HCT116 (cell line): ENCODE results near the gene NTRK3. TPM values are rescaled to one million over a fixed set of nuclear protein-coding genes. Genes with fewer than 3 reads are reported as not detected.

Experiments used
- ATAC-seq: fragments of 200-7000 bp; cut with Tn5 transposase; 2 replicates; pipeline ENCODE4 v1.9.1; 2020; ENCODE audit warnings: mild to moderate bottlenecking, moderate library complexity
- BruUV-seq: library from RNA; stranded (reverse); fragments of 400-500 nt; replicated peaks from 2 replicates; lab custom pipeline; 2021; lab: Mats Ljungman, UMichigan
- CTCF ChIA-PET: fragments of 300-600 bp; sonication (Branson Sonifier 250); formaldehyde crosslinking; loops from one replicate; lab custom pipeline; 2021; ENCODE audit warnings: antibody characterized with exemption; lab: Charles Lee
- POLR2A ChIA-PET: fragments of 300-600, 350-600 bp; sonication (Branson Sonifier 250); formaldehyde crosslinking; loops from one replicate; lab custom pipeline; 2021; ENCODE audit warnings: antibody characterized with exemption; lab: Charles Lee
- RAD21 ChIA-PET, 2 experiments: fragments of 300-600 bp; sonication (Branson Sonifier 250); formaldehyde crosslinking; loops; one replicate each; lab custom pipeline; 2023; ENCODE audit warnings: low total read pairs in 2 of 2; ENCODE audit not compliant: uncharacterized antibody in 2 of 2, unreplicated experiment in 2 of 2, low non-redundant PET in 1 of 2; lab: Charles Lee
- DNase-seq: peaks from one replicate; pipeline ENCODE4 v3.0.0-alpha.2; 2010; ENCODE audit warnings: low read depth, low spot score
- H2AFZ ChIP-seq: fragments of 200-600 bp; shearing (Covaris generic), sonication (generic); 2 replicates; pipeline ENCODE4 v1.6.1; 2017; ENCODE audit warnings: low read depth, mixed run types, mixed read lengths, antibody characterized with exemption, low read length; ENCODE audit not compliant: poor library complexity, severe bottlenecking
- H3K27ac ChIP-seq: 2 replicates; pipeline ENCODE4 v1.5.1; 2012; ENCODE audit warnings: low read depth, low read length
- H3K27me3 ChIP-seq: fragments of 200-600 bp; sonication (generic); 2 replicates; pipeline ENCODE4 v1.6.1; 2016; ENCODE audit warnings: mixed run types, low read length, mixed read lengths; ENCODE audit not compliant: insufficient read depth
- H3K36me3 ChIP-seq, 2 experiments: fragments of 200-500 bp in 1 of 2; fragments of 200-600 bp in 1 of 2; sonication (Bioruptor generic) in 1 of 2; sonication (generic) in 1 of 2; 2 replicates each; pipeline versions ENCODE4 v1.5.1 to v1.6.1; 2014 to 2016; ENCODE audit warnings: low read length in 2 of 2, inconsistent platforms in 1 of 2, mixed read lengths in 1 of 2, mixed run types in 1 of 2; ENCODE audit not compliant: insufficient read depth in 2 of 2, control insufficient read depth in 1 of 2
- H3K4me1 ChIP-seq, 2 experiments: fragments of 200-600 bp in 1 of 2; sonication (generic) in 1 of 2; 2 replicates each; pipeline versions ENCODE4 v1.5.1 to v1.6.1; 2012 to 2017; ENCODE audit warnings: low read length in 2 of 2, inconsistent platforms in 1 of 2, mild to moderate bottlenecking in 1 of 2, mixed read lengths in 1 of 2, mixed run types in 1 of 2, moderate library complexity in 1 of 2; ENCODE audit not compliant: insufficient read depth in 2 of 2, control insufficient read depth in 1 of 2
- H3K4me2 ChIP-seq: fragments of 200-600 bp; sonication (generic); 2 replicates; pipeline ENCODE4 v1.6.1; 2017; ENCODE audit warnings: mixed run types, low read length, mixed read lengths
- H3K4me3 ChIP-seq, 2 experiments: fragments of 200-600 bp in 1 of 2; sonication (generic) in 1 of 2; replicated peaks in 1 of 2; 2 replicates each; pipeline ENCODE4 v1.5.1; 2011 to 2016; ENCODE audit warnings: low read length in 2 of 2, control low read depth in 1 of 2, low read depth in 1 of 2, mild to moderate bottlenecking in 1 of 2, mixed read lengths in 1 of 2, mixed run types in 1 of 2
- H3K79me2 ChIP-seq: fragments of 200-600 bp; sonication (generic); 2 replicates; pipeline ENCODE4 v1.6.1; 2017; ENCODE audit warnings: mild to moderate bottlenecking, mixed run types, low read length, moderate library complexity, mixed read lengths; ENCODE audit not compliant: insufficient read depth
- H3K9ac ChIP-seq: fragments of 200-600 bp; sonication (generic); 2 replicates; pipeline ENCODE4 v1.6.1; 2016; ENCODE audit warnings: low read length, mixed read lengths
- H3K9me2 ChIP-seq: fragments of 200-600 bp; sonication (generic), shearing (Covaris generic); 2 replicates; pipeline ENCODE4 v1.6.1; 2017; ENCODE audit warnings: mixed run types, mild to moderate bottlenecking, moderate library complexity; ENCODE audit not compliant: insufficient read depth
- H3K9me3 ChIP-seq, 2 experiments: fragments of 200-500 bp in 1 of 2; fragments of 200-600 bp in 1 of 2; sonication (Bioruptor generic) in 1 of 2; sonication (generic) in 1 of 2; 2 replicates each; pipeline ENCODE4 v1.6.1; 2014 to 2017; ENCODE audit warnings: low read length in 2 of 2, mixed read lengths in 2 of 2, inconsistent platforms in 1 of 2, low read depth in 1 of 2, mild to moderate bottlenecking in 1 of 2, mixed run types in 1 of 2, moderate library complexity in 1 of 2; ENCODE audit not compliant: control insufficient read depth in 1 of 2, insufficient read depth in 1 of 2
- H4K20me1 ChIP-seq: fragments of 200-600 bp; sonication (generic), shearing (Covaris generic); 2 replicates; pipeline ENCODE4 v1.6.1; 2017; ENCODE audit warnings: mixed run types, mild to moderate bottlenecking, moderate library complexity; ENCODE audit not compliant: insufficient read depth
- ATF3 ChIP-seq: IDR thresholded peaks from 2 replicates; pipeline ENCODE4 v1.6.1; 2012
- CEBPB ChIP-seq: IDR thresholded peaks from 2 replicates; pipeline ENCODE4 v1.6.1; 2012; ENCODE audit warnings: low read depth
- CTCF ChIP-seq, 3 experiments: fragments of 200-600 bp in 1 of 3; sonication (generic) in 1 of 3; IDR thresholded peaks in 2 of 3; conservative IDR thresholded peaks in 1 of 3; 2 replicates each; pipeline ENCODE4 v1.5.1; 2012 to 2017; ENCODE audit warnings: low read depth in 2 of 3, low read length in 2 of 3, antibody characterized with exemption in 1 of 3, borderline replicate concordance in 1 of 3, control low read depth in 1 of 3, mild to moderate bottlenecking in 1 of 3, mixed read lengths in 1 of 3, mixed run types in 1 of 3, moderate library complexity in 1 of 3; ENCODE audit not compliant: insufficient read depth in 1 of 3
- EGR1 ChIP-seq: IDR thresholded peaks from 2 replicates; pipeline ENCODE4 v1.6.1; 2012; ENCODE audit warnings: low read depth
- ELF1 ChIP-seq: IDR thresholded peaks from 2 replicates; pipeline ENCODE4 v1.6.1; 2012; ENCODE audit warnings: low read depth, borderline replicate concordance
- EZH2 ChIP-seq: fragments of 200-600 bp; sonication (generic); IDR thresholded peaks from 2 replicates; pipeline ENCODE4 v1.6.1; 2017; ENCODE audit warnings: antibody characterized with exemption, mixed run types
- EZH2phosphoT487 ChIP-seq: fragments of 200-600 bp; IDR thresholded peaks from 2 replicates; pipeline ENCODE4 v1.6.1; 2018; ENCODE audit warnings: antibody characterized with exemption, borderline replicate concordance
- FOSL1 ChIP-seq: IDR thresholded peaks from 2 replicates; pipeline ENCODE4 v1.6.1; 2012; ENCODE audit warnings: low read depth
- JUND ChIP-seq: IDR thresholded peaks from 2 replicates; pipeline ENCODE4 v1.6.1; 2012
- POLR2A ChIP-seq: IDR thresholded peaks from 2 replicates; pipeline ENCODE4 v1.7.0; 2011; ENCODE audit warnings: borderline replicate concordance; ENCODE audit not compliant: insufficient read depth, insufficient read length; ENCODE audit errors: extremely low read depth
- POLR2AphosphoS5 ChIP-seq: IDR thresholded peaks from 2 replicates; pipeline ENCODE4 v1.6.1; 2011; ENCODE audit warnings: mild to moderate bottlenecking, low read depth, low read length, moderate library complexity
- RAD21 ChIP-seq: IDR thresholded peaks from 2 replicates; pipeline ENCODE4 v1.6.1; 2012; ENCODE audit warnings: low read depth, mild to moderate bottlenecking
- REST ChIP-seq: IDR thresholded peaks from 2 replicates; pipeline ENCODE4 v1.6.1; 2012; ENCODE audit warnings: low read depth
- SIN3A ChIP-seq: IDR thresholded peaks from 2 replicates; pipeline ENCODE4 v1.6.1; 2012; ENCODE audit warnings: low read depth
- SP1 ChIP-seq: IDR thresholded peaks from 2 replicates; pipeline ENCODE4 v1.6.1; 2012; ENCODE audit warnings: low read depth
- SRF ChIP-seq: IDR thresholded peaks from 2 replicates; pipeline ENCODE4 v1.6.1; 2012; ENCODE audit warnings: low read depth
- TCF7L2 ChIP-seq: IDR thresholded peaks from 2 replicates; pipeline ENCODE4 v1.7.0; 2011; ENCODE audit warnings: borderline replicate concordance, inconsistent platforms; ENCODE audit not compliant: insufficient read depth, insufficient read length; ENCODE audit errors: extremely low read depth
- ZBTB33 ChIP-seq: IDR thresholded peaks from 2 replicates; pipeline ENCODE4 v1.6.1; 2011; ENCODE audit warnings: mild to moderate bottlenecking, low read length, moderate library complexity; ENCODE audit not compliant: insufficient replicate concordance; ENCODE audit errors: extremely low read depth
- ZNF274 ChIP-seq: fragments of 200-500 bp; sonication (Bioruptor generic); IDR thresholded peaks from 2 replicates; pipeline ENCODE4 v1.6.1; 2014; ENCODE audit warnings: mild to moderate bottlenecking, low read depth, low read length, inconsistent platforms
- intact Hi-C: fragments of 100-400 bp; cut with micrococcal nuclease; formaldehyde crosslinking; loops from 2 replicates; pipeline ENCODE4 v1.10.0; 2022
- total RNA-seq: library from RNA; stranded (reverse); gene quantifications from one replicate; pipeline ENCODE4 v1.2.1, GENCODE V29; 2021; ENCODE audit not compliant: unreplicated experiment

The NTRK3 gene
- total RNA-seq, 1 experiment from 2014 or later = not detected

GRCh38 chr15:88106074-88106473 is 150.5 kb downstream of the NTRK3 start:
- no peaks in the 10 kb centered on the region for H3K9me2 ChIP-seq
- DNase-seq = no peak
- no peak overlapping the region for H3K9ac ChIP-seq
- H3K4me1 ChIP-seq = no peaks in the 10 kb centered on the region
- H3K4me3 ChIP-seq = no peak overlapping the region
- no peak for TF ChIP-seq FOSL1
- no peak for TF ChIP-seq ELF1
- TF ChIP-seq RAD21 = no peak
- TF ChIP-seq REST = no peak
- no peak for TF ChIP-seq SIN3A
- no peak for TF ChIP-seq TCF7L2
- TF ChIP-seq SP1 = no peak
- no peak for TF ChIP-seq EZH2phosphoT487
- no peak for TF ChIP-seq ZNF274
- no peak for TF ChIP-seq EZH2
- TF ChIP-seq ATF3 = no peak
- TF ChIP-seq CTCF (IDR thresholded peaks at IDR 0.05 in 2 of 3, conservative IDR thresholded peaks at IDR 0.05 in 1 of 3; ENCODE audit: borderline replicate concordance in 1 of 3, insufficient read depth in 1 of 3, low read depth in 2 of 3, low read length in 2 of 3) = no peak
- no peak for TF ChIP-seq JUND
- no peak for TF ChIP-seq EGR1
- TF ChIP-seq POLR2AphosphoS5 = no peak
- no peak for TF ChIP-seq SRF
- no peak for TF ChIP-seq CEBPB
- TF ChIP-seq ZBTB33 = no peak
- no peak for TF ChIP-seq POLR2A
- no peak overlapping the region for H3K27ac ChIP-seq
- no peaks in the 10 kb centered on the region for H3K36me3 ChIP-seq
- H3K27me3 ChIP-seq = no peaks in the 10 kb centered on the region
- no peak for ATAC-seq
- no peak overlapping the region for H3K4me2 ChIP-seq
- H4K20me1 ChIP-seq = no peaks in the 10 kb centered on the region
- ChIA-PET POLR2A (no interaction called here), RAD21 (no interaction called here), CTCF (no interaction called here)
- H3K79me2 ChIP-seq = no peaks in the 10 kb centered on the region
- H2AFZ ChIP-seq = no peak overlapping the region
- intact Hi-C loops = no loop called here
- no peaks in the 10 kb centered on the region for H3K9me3 ChIP-seq
- BruUV-seq = no TSS peak
